D721Med (cell line): Measurements from ENCODE around the gene POLE3.

ENCODE experiments used
- DNase-seq: peaks from one replicate; pipeline ENCODE4 v3.0.0; 2011; ENCODE audit warnings: low spot score; ENCODE audit not compliant: insufficient read length
- FAIRE-seq: peaks from 2 replicates; lab custom pipeline; 2011; peaks lifted over from hg19 to GRCh38; lab: Jason Lieb, UNC
- TF ChIP-seq, protein P1 (sequence below): IDR thresholded peaks from 2 replicates; pipeline ENCODE4 v1.5.1; 2012; ENCODE audit warnings: mild to moderate bottlenecking, control low read depth; ENCODE audit not compliant: insufficient read depth; ENCODE audit errors: missing control alignments

Gene POLE3

GRCh38 chr9:113401027-113401792, 9.3 kb downstream of the POLE3 start, which contains the start of gene ALAD:
TSS of gene ALAD (minus strand) at chr9:113401284. CDS start at chr9:113393559, 7,725 bp downstream.
- TF ChIP-seq, protein P1, sequence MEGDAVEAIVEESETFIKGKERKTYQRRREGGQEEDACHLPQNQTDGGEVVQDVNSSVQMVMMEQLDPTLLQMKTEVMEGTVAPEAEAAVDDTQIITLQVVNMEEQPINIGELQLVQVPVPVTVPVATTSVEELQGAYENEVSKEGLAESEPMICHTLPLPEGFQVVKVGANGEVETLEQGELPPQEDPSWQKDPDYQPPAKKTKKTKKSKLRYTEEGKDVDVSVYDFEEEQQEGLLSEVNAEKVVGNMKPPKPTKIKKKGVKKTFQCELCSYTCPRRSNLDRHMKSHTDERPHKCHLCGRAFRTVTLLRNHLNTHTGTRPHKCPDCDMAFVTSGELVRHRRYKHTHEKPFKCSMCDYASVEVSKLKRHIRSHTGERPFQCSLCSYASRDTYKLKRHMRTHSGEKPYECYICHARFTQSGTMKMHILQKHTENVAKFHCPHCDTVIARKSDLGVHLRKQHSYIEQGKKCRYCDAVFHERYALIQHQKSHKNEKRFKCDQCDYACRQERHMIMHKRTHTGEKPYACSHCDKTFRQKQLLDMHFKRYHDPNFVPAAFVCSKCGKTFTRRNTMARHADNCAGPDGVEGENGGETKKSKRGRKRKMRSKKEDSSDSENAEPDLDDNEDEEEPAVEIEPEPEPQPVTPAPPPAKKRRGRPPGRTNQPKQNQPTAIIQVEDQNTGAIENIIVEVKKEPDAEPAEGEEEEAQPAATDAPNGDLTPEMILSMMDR: peak; percentile 67
- DNase-seq: peak; percentile 91
- FAIRE-seq: no peak

GRCh38 chr9:113399646-113400200, 10.8 kb downstream of the POLE3 start:
- TF ChIP-seq, protein P1: no peak
- no peak for FAIRE-seq
- DNase-seq: no peak

DNA sequence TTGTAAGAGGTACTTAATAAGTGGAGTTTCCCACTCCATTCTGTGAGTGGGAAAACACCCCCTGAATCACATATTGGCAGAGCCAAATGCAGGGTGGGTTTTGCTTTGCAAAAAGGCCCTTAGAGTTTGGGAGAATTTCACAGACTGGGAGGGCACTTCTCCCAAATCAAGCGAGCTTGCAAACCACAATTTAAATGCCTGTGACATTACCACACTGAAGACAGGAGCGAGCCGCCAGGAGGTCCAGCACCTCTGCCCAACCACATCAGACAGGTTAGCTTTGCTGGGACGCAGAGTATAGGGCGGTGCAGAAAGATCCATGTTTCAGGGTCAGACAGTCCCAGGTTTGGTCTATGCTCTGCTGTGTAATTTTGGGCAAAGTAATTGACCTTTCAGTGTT, 11.7 kb downstream of the POLE3 start:
- FAIRE-seq (no peak), DNase-seq (no peak)
- TF ChIP-seq, protein P1: no peak

DNA sequence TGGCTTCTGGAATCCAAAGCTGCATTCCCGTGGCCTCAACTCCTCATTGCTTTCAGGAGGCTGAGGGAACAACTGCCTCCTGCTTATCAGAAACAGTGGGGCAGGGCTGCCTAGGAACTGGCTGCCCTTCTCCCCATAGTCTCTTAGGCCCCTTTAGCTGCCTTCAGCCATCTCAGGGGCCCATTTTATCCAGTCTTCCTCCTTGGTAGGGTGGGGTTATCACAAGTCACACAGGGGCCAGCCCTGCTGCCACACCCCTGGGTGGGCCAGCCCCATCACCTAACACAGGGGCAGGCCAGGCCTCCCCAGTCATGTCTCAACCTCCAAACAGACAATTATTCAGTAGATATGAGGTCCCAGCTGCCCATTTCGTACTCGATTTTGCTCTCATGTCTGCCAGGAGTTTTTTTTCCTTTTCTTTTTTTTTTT, 13.3 kb downstream of the POLE3 start:
- FAIRE-seq (no peak), DNase-seq (no peak)

GRCh38 chr9:113395000-113395861, 15.2 kb downstream of the POLE3 start:
- DNase-seq (no peak), FAIRE-seq (no peak)
- TF ChIP-seq, protein P1: no peak

More for the DNA sequence above, 13.3 kb downstream of the POLE3 start:
- TF ChIP-seq, protein P1: no peak

- FAIRE-seq (no peak), DNase-seq (no peak)
- TF ChIP-seq, protein P1: no peak
Measured at GRCh38 chr9:113393281-113393680, 17.2 kb downstream of the POLE3 start.
